Panc1 (cell line): ENCODE results near the gene CDSN. TPM values are rescaled to one million over a fixed set of nuclear protein-coding genes. Genes with fewer than 3 reads are reported as not detected.

Experiments
- ATAC-seq: fragments of 200-7000 bp; cut with Tn5 transposase; 2 replicates; pipeline ENCODE4 v1.9.1; 2020; ENCODE audit warnings: mild to moderate bottlenecking, moderate library complexity
- BruUV-seq: library from RNA; stranded (reverse); fragments of 400-500 nt; replicated peaks from 2 replicates; lab custom pipeline; 2021; lab: Mats Ljungman, UMichigan
- CTCF ChIA-PET: fragments of 300-600 bp; sonication (Branson Sonifier 250); formaldehyde crosslinking; loops from one replicate; lab custom pipeline; 2022; ENCODE audit warnings: antibody characterized with exemption; lab: Charles Lee
- POLR2A ChIA-PET: fragments of 300-600 bp; sonication (Branson Sonifier 250); formaldehyde crosslinking; loops from one replicate; lab custom pipeline; 2022; ENCODE audit warnings: antibody characterized with exemption; lab: Charles Lee
- DNase-seq: peaks from one replicate; pipeline ENCODE4 v3.0.0-alpha.2; 2010; ENCODE audit warnings: low read depth, low spot score
- H3K27ac ChIP-seq: 2 replicates; pipeline ENCODE4 v1.5.1; 2011; ENCODE audit warnings: mild to moderate bottlenecking, low read length, inconsistent platforms
- H3K27me3 ChIP-seq: fragments of 200-500 bp; sonication (Bioruptor generic); 2 replicates; pipeline ENCODE4 v1.6.0; 2014; ENCODE audit warnings: low read length, inconsistent platforms; ENCODE audit not compliant: control insufficient read depth, insufficient read depth
- H3K36me3 ChIP-seq: fragments of 200-500 bp; sonication (Bioruptor generic); 2 replicates; pipeline ENCODE4 v1.5.1; 2014; ENCODE audit warnings: inconsistent platforms, mild to moderate bottlenecking, low read length, moderate library complexity; ENCODE audit not compliant: control insufficient read depth, insufficient read depth
- H3K4me1 ChIP-seq: 2 replicates; pipeline ENCODE4 v1.5.1; 2011; ENCODE audit warnings: inconsistent platforms, mild to moderate bottlenecking, low read length, moderate library complexity; ENCODE audit not compliant: control insufficient read depth, insufficient read depth
- H3K4me3 ChIP-seq, 2 experiments: 2 replicates each; pipeline ENCODE4 v1.5.1; 2011 to 2012; ENCODE audit warnings: low read depth in 2 of 2, low read length in 2 of 2, mild to moderate bottlenecking in 2 of 2, inconsistent platforms in 1 of 2, moderate library complexity in 1 of 2
- H3K9me3 ChIP-seq: fragments of 200-500 bp; sonication (Bioruptor generic); 2 replicates; pipeline ENCODE4 v1.5.1; 2014; ENCODE audit warnings: low read depth, mild to moderate bottlenecking, inconsistent platforms, low read length, moderate library complexity; ENCODE audit not compliant: control insufficient read depth, insufficient read depth
- POLR2AphosphoS5 ChIP-seq: IDR thresholded peaks from 2 replicates; pipeline ENCODE4 v1.6.1; 2012; ENCODE audit warnings: mild to moderate bottlenecking, low read depth, low read length, moderate library complexity
- SIN3A ChIP-seq: IDR thresholded peaks from 2 replicates; pipeline ENCODE4 v1.6.1; 2012; ENCODE audit warnings: low read depth, mild to moderate bottlenecking, low read length, moderate library complexity, borderline replicate concordance; ENCODE audit not compliant: insufficient read depth
- TCF7L2 ChIP-seq: IDR thresholded peaks from 2 replicates; pipeline ENCODE4 v1.6.1; 2011; ENCODE audit warnings: mild to moderate bottlenecking, low read depth, low read length, inconsistent platforms
- in situ Hi-C: cut with HindIII; loops from 2 replicates; pipeline ENCODE4 v1.10.0; 2016; ENCODE audit warnings: low sequenced_read_pairs, low pct_unique_long_range_greater_than_20kb
- intact Hi-C: fragments of 100-400 bp; cut with micrococcal nuclease; formaldehyde crosslinking; loops from one replicate; pipeline ENCODE4 v1.10.0; 2022; ENCODE audit not compliant: unreplicated experiment
- total RNA-seq: library from RNA; stranded (reverse); gene quantifications from one replicate; pipeline ENCODE4 v1.2.1, GENCODE V29; 2021; ENCODE audit not compliant: unreplicated experiment
- TF ChIP-seq, protein P1 (sequence below), 2 experiments: IDR thresholded peaks; 2 replicates each; pipeline ENCODE4 v1.6.1; 2011 to 2012; ENCODE audit warnings: low read depth in 2 of 2, control low read depth in 1 of 2, low read length in 1 of 2, mild to moderate bottlenecking in 1 of 2, moderate library complexity in 1 of 2; ENCODE audit not compliant: insufficient read depth in 1 of 2
- TF ChIP-seq, protein P2 (sequence below): fragments of 450-650 bp; IDR thresholded peaks from 2 replicates; pipeline ENCODE4 v1.5.1; 2017; ENCODE audit warnings: mild to moderate bottlenecking

The CDSN gene
- total RNA-seq, 1 experiment from 2014 or later: not detected

- Histone ChIP-seq H3K9me3 (no peaks in the 10 kb centered on the region), H3K27me3 (no peaks in the 10 kb centered on the region), H3K4me1 (no peaks in the 10 kb centered on the region), H3K27ac (no peak overlapping the region), H3K36me3 (no peaks in the 10 kb centered on the region), H3K4me3 (no peak overlapping the region)
- intact Hi-C loops (no loop called here), in situ Hi-C loops (no loop called here)
- ATAC-seq (peak; percentile 37; the same call in 1 of the 2 replicates), DNase-seq (no peak)
- no TSS peak for BruUV-seq
- TF ChIP-seq, protein P1, sequence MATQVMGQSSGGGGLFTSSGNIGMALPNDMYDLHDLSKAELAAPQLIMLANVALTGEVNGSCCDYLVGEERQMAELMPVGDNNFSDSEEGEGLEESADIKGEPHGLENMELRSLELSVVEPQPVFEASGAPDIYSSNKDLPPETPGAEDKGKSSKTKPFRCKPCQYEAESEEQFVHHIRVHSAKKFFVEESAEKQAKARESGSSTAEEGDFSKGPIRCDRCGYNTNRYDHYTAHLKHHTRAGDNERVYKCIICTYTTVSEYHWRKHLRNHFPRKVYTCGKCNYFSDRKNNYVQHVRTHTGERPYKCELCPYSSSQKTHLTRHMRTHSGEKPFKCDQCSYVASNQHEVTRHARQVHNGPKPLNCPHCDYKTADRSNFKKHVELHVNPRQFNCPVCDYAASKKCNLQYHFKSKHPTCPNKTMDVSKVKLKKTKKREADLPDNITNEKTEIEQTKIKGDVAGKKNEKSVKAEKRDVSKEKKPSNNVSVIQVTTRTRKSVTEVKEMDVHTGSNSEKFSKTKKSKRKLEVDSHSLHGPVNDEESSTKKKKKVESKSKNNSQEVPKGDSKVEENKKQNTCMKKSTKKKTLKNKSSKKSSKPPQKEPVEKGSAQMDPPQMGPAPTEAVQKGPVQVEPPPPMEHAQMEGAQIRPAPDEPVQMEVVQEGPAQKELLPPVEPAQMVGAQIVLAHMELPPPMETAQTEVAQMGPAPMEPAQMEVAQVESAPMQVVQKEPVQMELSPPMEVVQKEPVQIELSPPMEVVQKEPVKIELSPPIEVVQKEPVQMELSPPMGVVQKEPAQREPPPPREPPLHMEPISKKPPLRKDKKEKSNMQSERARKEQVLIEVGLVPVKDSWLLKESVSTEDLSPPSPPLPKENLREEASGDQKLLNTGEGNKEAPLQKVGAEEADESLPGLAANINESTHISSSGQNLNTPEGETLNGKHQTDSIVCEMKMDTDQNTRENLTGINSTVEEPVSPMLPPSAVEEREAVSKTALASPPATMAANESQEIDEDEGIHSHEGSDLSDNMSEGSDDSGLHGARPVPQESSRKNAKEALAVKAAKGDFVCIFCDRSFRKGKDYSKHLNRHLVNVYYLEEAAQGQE (IDR thresholded peaks at IDR 0.05; ENCODE audit: insufficient read depth in 1 of 2, low read depth in 2 of 2, low read length in 1 of 2): no peak
- no peak for TF ChIP-seq TCF7L2
- TF ChIP-seq SIN3A: no peak
- ChIA-PET POLR2A (no interaction called here), CTCF (interaction anchor here (0.6 kb wide), 1 partner anchor 1006 kb away, joined by 4 read pairs; the partner anchor contains the start of gene TNXB)
These were observed 17.1 kb downstream of the CDSN start for GRCh38 chr6:31103136-31103535.

- H3K27ac ChIP-seq: no peak overlapping the region
- no peaks in the 10 kb centered on the region for H3K27me3 ChIP-seq
- TF ChIP-seq, protein P2, sequence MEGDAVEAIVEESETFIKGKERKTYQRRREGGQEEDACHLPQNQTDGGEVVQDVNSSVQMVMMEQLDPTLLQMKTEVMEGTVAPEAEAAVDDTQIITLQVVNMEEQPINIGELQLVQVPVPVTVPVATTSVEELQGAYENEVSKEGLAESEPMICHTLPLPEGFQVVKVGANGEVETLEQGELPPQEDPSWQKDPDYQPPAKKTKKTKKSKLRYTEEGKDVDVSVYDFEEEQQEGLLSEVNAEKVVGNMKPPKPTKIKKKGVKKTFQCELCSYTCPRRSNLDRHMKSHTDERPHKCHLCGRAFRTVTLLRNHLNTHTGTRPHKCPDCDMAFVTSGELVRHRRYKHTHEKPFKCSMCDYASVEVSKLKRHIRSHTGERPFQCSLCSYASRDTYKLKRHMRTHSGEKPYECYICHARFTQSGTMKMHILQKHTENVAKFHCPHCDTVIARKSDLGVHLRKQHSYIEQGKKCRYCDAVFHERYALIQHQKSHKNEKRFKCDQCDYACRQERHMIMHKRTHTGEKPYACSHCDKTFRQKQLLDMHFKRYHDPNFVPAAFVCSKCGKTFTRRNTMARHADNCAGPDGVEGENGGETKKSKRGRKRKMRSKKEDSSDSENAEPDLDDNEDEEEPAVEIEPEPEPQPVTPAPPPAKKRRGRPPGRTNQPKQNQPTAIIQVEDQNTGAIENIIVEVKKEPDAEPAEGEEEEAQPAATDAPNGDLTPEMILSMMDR: no peak
- no peak for TF ChIP-seq POLR2AphosphoS5
- TF ChIP-seq, protein P1 (IDR thresholded peaks at IDR 0.05; ENCODE audit: insufficient read depth in 1 of 2, low read depth in 2 of 2, low read length in 1 of 2): no peak
- TF ChIP-seq SIN3A: no peak
- TF ChIP-seq TCF7L2: no peak
- peaks cover 5% of the 10 kb centered on the region; the same call in 1 of the 2 replicates for H3K4me1 ChIP-seq
- ChIA-PET POLR2A (no interaction called here), CTCF (no interaction called here)
- DNase-seq (no peak), ATAC-seq (no peak)
- BruUV-seq: no TSS peak
- no peaks in the 10 kb centered on the region for H3K36me3 ChIP-seq
- no peak overlapping the region for H3K4me3 ChIP-seq
- intact Hi-C loops (no loop called here), in situ Hi-C loops (no loop called here)
- H3K9me3 ChIP-seq: no peaks in the 10 kb centered on the region
These were observed 21.8 kb downstream of the CDSN start for GRCh38 chr6:31098449-31098938.
